Measurements from ENCODE around the gene RGS14. TPM values are rescaled to one million over a fixed set of nuclear protein-coding genes. Genes with fewer than 3 reads are reported as not detected.
"Not testable (repeated sequence)": the region's sequence is repeated elsewhere in the genome, so short reads cannot be mapped to it uniquely, and the experiment has no call there.

The RGS14 gene
- total and polyA plus RNA-seq, 2 experiments from 2014 or later = 23.5 to 37.9 TPM

GRCh38 chr5:177419046-177419445 is 61.3 kb downstream of the RGS14 start (continued):
- TF ChIP-seq, protein P1, sequence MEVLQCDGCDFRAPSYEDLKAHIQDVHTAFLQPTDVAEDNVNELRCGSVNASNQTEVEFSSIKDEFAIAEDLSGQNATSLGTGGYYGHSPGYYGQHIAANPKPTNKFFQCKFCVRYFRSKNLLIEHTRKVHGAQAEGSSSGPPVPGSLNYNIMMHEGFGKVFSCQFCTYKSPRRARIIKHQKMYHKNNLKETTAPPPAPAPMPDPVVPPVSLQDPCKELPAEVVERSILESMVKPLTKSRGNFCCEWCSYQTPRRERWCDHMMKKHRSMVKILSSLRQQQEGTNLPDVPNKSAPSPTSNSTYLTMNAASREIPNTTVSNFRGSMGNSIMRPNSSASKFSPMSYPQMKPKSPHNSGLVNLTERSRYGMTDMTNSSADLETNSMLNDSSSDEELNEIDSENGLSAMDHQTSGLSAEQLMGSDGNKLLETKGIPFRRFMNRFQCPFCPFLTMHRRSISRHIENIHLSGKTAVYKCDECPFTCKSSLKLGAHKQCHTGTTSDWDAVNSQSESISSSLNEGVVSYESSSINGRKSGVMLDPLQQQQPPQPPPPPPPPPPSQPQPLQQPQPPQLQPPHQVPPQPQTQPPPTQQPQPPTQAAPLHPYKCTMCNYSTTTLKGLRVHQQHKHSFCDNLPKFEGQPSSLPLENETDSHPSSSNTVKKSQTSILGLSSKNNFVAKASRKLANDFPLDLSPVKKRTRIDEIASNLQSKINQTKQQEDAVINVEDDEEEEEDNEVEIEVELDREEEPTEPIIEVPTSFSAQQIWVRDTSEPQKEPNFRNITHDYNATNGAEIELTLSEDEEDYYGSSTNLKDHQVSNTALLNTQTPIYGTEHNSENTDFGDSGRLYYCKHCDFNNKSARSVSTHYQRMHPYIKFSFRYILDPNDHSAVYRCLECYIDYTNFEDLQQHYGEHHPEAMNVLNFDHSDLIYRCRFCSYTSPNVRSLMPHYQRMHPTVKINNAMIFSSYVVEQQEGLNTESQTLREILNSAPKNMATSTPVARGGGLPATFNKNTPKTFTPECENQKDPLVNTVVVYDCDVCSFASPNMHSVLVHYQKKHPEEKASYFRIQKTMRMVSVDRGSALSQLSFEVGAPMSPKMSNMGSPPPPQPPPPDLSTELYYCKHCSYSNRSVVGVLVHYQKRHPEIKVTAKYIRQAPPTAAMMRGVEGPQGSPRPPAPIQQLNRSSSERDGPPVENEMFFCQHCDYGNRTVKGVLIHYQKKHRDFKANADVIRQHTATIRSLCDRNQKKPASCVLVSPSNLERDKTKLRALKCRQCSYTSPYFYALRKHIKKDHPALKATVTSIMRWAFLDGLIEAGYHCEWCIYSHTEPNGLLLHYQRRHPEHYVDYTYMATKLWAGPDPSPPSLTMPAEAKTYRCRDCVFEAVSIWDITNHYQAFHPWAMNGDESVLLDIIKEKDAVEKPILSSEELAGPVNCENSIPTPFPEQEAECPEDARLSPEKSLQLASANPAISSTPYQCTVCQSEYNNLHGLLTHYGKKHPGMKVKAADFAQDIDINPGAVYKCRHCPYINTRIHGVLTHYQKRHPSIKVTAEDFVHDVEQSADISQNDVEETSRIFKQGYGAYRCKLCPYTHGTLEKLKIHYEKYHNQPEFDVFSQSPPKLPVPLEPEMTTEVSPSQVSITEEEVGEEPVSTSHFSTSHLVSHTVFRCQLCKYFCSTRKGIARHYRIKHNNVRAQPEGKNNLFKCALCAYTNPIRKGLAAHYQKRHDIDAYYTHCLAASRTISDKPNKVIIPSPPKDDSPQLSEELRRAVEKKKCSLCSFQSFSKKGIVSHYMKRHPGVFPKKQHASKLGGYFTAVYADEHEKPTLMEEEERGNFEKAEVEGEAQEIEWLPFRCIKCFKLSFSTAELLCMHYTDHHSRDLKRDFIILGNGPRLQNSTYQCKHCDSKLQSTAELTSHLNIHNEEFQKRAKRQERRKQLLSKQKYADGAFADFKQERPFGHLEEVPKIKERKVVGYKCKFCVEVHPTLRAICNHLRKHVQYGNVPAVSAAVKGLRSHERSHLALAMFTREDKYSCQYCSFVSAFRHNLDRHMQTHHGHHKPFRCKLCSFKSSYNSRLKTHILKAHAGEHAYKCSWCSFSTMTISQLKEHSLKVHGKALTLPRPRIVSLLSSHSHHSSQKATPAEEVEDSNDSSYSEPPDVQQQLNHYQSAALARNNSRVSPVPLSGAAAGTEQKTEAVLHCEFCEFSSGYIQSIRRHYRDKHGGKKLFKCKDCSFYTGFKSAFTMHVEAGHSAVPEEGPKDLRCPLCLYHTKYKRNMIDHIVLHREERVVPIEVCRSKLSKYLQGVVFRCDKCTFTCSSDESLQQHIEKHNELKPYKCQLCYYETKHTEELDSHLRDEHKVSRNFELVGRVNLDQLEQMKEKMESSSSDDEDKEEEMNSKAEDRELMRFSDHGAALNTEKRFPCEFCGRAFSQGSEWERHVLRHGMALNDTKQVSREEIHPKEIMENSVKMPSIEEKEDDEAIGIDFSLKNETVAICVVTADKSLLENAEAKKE (CRISPR knock-in tag; IDR thresholded peaks at IDR 0.05) = no peak
- TF ChIP-seq ZNF331 (CRISPR knock-in tag; IDR thresholded peaks at IDR 0.05; ENCODE audit: low read depth) = no peak

- not testable (repeated sequence) for H3K36me3 ChIP-seq (ENCODE audit: insufficient read depth); H3K27ac ChIP-seq (ENCODE audit: low read depth); H3K36me3 Mint-ChIP-seq (ENCODE audit: low read depth); H3K79me2 ChIP-seq (replicated peaks; ENCODE audit: insufficient read depth); DNase-seq (ENCODE audit: low spot score); H3K9me2 ChIP-seq (ENCODE audit: insufficient read depth); ATAC-seq; H3F3A ChIP-seq (replicated peaks; ENCODE audit: low read depth); H3K4me1 ChIP-seq (ENCODE audit: insufficient read depth); H3K4me1 Mint-ChIP-seq; H3K4me3 ChIP-seq; H3K27ac Mint-ChIP-seq; H3K27me3 Mint-ChIP-seq (ENCODE audit: insufficient read depth, low read depth, poor library complexity); H2AFZ ChIP-seq; H3K4me2 ChIP-seq; H4K20me1 ChIP-seq (replicated peaks; ENCODE audit: insufficient read depth); H3K9me3 Mint-ChIP-seq; H3K27me3 ChIP-seq (ENCODE audit: insufficient read depth); H3K4me3 Mint-ChIP-seq
Observed at GRCh38 chr5:177420472-177420871, 62.7 kb downstream of the RGS14 start.

DNA sequence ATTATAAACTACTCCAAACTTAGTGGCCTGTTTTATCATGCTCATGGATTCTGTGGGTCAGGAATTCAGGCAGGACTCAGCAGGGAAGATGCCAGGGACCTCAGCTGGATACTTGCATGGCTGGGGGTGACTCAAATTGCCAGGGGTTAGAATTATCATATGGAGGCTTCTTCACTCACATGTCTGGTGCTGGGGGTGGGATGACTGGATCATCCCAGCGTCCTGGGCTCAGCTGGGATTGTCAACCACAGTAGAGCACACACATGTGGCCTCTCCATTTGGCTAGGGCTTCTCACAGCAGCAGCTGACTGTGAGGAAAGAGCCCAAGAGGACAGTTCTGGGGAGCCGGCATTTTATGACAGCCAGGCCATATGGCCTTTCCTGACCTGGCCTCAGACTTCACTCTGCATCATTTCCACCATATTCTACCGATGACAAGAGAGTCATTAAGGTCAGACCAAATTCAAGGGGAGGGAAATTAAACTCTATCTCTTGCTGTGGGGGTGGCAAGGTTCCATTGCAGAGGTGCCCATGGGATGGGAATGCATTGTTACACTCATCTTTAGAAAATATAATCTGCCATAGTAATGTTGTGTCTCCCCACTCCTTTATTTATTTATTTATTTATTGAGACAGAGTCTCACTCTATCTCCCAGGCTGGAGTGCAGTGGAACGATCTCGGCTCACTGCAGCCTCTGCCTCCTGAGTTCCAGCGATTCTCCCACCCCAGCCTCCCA is 63.5 kb downstream of the RGS14 start:
- no peak overlapping the region for H2AFZ ChIP-seq
- no peaks in the 10 kb centered on the region for H4K20me1 ChIP-seq (replicated peaks; ENCODE audit: insufficient read depth)
- DNase-seq (ENCODE audit: low spot score) (no peak), ATAC-seq (no peak)
- Mint-ChIP-seq H3K27me3 (ENCODE audit: insufficient read depth, low read depth, poor library complexity) (peaks cover 11% of the 10 kb centered on the region), H3K4me1 (peaks cover 8% of the 10 kb centered on the region; the same call in 2 of the 3 replicates), H3K9me3 (no peaks in the 10 kb centered on the region; the same call in 1 of the 3 replicates), H3K27ac (no peak overlapping the region), H3K36me3 (ENCODE audit: low read depth) (no peaks in the 10 kb centered on the region), H3K4me3 (no peak overlapping the region)
- H3K4me3 ChIP-seq = no peak overlapping the region
- H3K27me3 ChIP-seq (ENCODE audit: insufficient read depth) = no peaks in the 10 kb centered on the region
- H3K9me2 ChIP-seq (ENCODE audit: insufficient read depth) = no peaks in the 10 kb centered on the region
- peaks cover 7% of the 10 kb centered on the region for H3F3A ChIP-seq (replicated peaks; ENCODE audit: low read depth)
- no peak overlapping the region for H3K4me2 ChIP-seq
- peaks cover 6% of the 10 kb centered on the region for H3K4me1 ChIP-seq (ENCODE audit: insufficient read depth)
- no peak overlapping the region for H3K27ac ChIP-seq (ENCODE audit: low read depth)
- no peaks in the 10 kb centered on the region for H3K36me3 ChIP-seq (ENCODE audit: insufficient read depth)
- no peaks in the 10 kb centered on the region for H3K79me2 ChIP-seq (replicated peaks; ENCODE audit: insufficient read depth)
- TF ChIP-seq CREB1 (CRISPR knock-in tag; IDR thresholded peaks at IDR 0.05; ENCODE audit: low read depth) = no peak
- no peak for TF ChIP-seq EZH2 (IDR thresholded peaks at IDR 0.05; ENCODE audit: low read depth, unreplicated experiment)
- TF ChIP-seq CTCF (conservative IDR thresholded peaks at IDR 0.05; ENCODE audit: low read depth in 2 of 2) = no peak
- TF ChIP-seq EZH2phosphoT487 (IDR thresholded peaks at IDR 0.05; ENCODE audit: unreplicated experiment) = no peak
- TF ChIP-seq, protein P2, sequence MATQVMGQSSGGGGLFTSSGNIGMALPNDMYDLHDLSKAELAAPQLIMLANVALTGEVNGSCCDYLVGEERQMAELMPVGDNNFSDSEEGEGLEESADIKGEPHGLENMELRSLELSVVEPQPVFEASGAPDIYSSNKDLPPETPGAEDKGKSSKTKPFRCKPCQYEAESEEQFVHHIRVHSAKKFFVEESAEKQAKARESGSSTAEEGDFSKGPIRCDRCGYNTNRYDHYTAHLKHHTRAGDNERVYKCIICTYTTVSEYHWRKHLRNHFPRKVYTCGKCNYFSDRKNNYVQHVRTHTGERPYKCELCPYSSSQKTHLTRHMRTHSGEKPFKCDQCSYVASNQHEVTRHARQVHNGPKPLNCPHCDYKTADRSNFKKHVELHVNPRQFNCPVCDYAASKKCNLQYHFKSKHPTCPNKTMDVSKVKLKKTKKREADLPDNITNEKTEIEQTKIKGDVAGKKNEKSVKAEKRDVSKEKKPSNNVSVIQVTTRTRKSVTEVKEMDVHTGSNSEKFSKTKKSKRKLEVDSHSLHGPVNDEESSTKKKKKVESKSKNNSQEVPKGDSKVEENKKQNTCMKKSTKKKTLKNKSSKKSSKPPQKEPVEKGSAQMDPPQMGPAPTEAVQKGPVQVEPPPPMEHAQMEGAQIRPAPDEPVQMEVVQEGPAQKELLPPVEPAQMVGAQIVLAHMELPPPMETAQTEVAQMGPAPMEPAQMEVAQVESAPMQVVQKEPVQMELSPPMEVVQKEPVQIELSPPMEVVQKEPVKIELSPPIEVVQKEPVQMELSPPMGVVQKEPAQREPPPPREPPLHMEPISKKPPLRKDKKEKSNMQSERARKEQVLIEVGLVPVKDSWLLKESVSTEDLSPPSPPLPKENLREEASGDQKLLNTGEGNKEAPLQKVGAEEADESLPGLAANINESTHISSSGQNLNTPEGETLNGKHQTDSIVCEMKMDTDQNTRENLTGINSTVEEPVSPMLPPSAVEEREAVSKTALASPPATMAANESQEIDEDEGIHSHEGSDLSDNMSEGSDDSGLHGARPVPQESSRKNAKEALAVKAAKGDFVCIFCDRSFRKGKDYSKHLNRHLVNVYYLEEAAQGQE (IDR thresholded peaks at IDR 0.05; ENCODE audit: unreplicated experiment) = no peak
- TF ChIP-seq STAT1 (IDR thresholded peaks at IDR 0.05; ENCODE audit: unreplicated experiment) = no peak

Data from GM23338 (cell line).